CD14-positive monocyte (primary cell): ENCODE results near the gene PDE4D. TPM values are rescaled to one million over a fixed set of nuclear protein-coding genes. Genes with fewer than 3 reads are reported as not detected.

Experiments used
- DNase-seq, 3 donors: peaks; one replicate each; pipeline ENCODE4 v3.0.0-alpha.2; 2011 to 2022
- H2AFZ ChIP-seq: 2 replicates; pipeline ENCODE4 v1.6.0; 2012; ENCODE audit warnings: mild to moderate bottlenecking, low read depth, low read length, inconsistent platforms; ENCODE audit not compliant: insufficient read depth, poor library complexity, severe bottlenecking
- H3K27ac ChIP-seq, 2 donors: 1 replicate in 1 of 2; 2 replicates in 1 of 2; pipeline ENCODE4 v1.5.1; 2012 to 2013; ENCODE audit warnings: low read length in 2 of 2, control low read depth in 1 of 2, inconsistent platforms in 1 of 2, low read depth in 1 of 2, mild to moderate bottlenecking in 1 of 2
- H3K27me3 ChIP-seq, 2 donors: one replicate each; pipeline versions ENCODE4 v1.6.0 to v1.6.1; 2011 to 2013; ENCODE audit warnings: low read length in 2 of 2; ENCODE audit not compliant: control insufficient read depth in 2 of 2, insufficient read depth in 2 of 2
- H3K36me3 ChIP-seq, 2 donors: replicated peaks in 1 of 2; 1 replicate in 1 of 2; 2 replicates in 1 of 2; pipeline versions ENCODE4 v1.5.1 to v1.6.1; 2012 to 2013; ENCODE audit warnings: low read length in 2 of 2, control low read depth in 1 of 2, inconsistent platforms in 1 of 2, mild to moderate bottlenecking in 1 of 2; ENCODE audit not compliant: insufficient read depth in 2 of 2, control insufficient read depth in 1 of 2
- H3K4me1 ChIP-seq, 2 donors: 1 replicate in 1 of 2; 2 replicates in 1 of 2; pipeline versions ENCODE4 v1.5.1 to v1.6.1; 2012 to 2013; ENCODE audit warnings: low read length in 2 of 2, control low read depth in 1 of 2, inconsistent platforms in 1 of 2, mild to moderate bottlenecking in 1 of 2, moderate library complexity in 1 of 2; ENCODE audit not compliant: insufficient read depth in 2 of 2, control insufficient read depth in 1 of 2
- H3K4me2 ChIP-seq: replicated peaks from 2 replicates; pipeline ENCODE3; 2012; ENCODE audit warnings: low read length, moderate library complexity, mild to moderate bottlenecking; ENCODE audit not compliant: poor library complexity, severe bottlenecking; ENCODE audit errors: extremely low read depth
- H3K4me3 ChIP-seq, 3 experiments: fragments of 200-600 bp in 1 of 3; sonication (generic) in 1 of 3; replicated peaks in 1 of 3; 1 replicate in 2 of 3; 2 replicates in 1 of 3; pipeline ENCODE4 v1.5.1; 2011 to 2013; ENCODE audit warnings: low read length in 3 of 3, mild to moderate bottlenecking in 3 of 3, control low read depth in 2 of 3, low read depth in 2 of 3, inconsistent platforms in 1 of 3, moderate library complexity in 1 of 3
- H3K79me2 ChIP-seq: 2 replicates; pipeline ENCODE4 v1.6.0; 2012; ENCODE audit warnings: mild to moderate bottlenecking, control low read depth, inconsistent platforms, low read length, moderate library complexity; ENCODE audit not compliant: insufficient read depth
- H3K9ac ChIP-seq: 2 replicates; pipeline ENCODE4 v1.6.0; 2017; ENCODE audit warnings: low read length, mild to moderate bottlenecking; ENCODE audit not compliant: insufficient read depth, poor library complexity, severe bottlenecking
- H3K9me3 ChIP-seq, 2 donors: replicated peaks in 1 of 2; 1 replicate in 1 of 2; 2 replicates in 1 of 2; pipeline versions ENCODE4 v1.5.1 to v1.6.1; 2012 to 2013; ENCODE audit warnings: low read length in 2 of 2, control low read depth in 1 of 2; ENCODE audit not compliant: control insufficient read depth in 1 of 2, insufficient read depth in 1 of 2
- H4K20me1 ChIP-seq: 2 replicates; pipeline ENCODE4 v1.6.0; 2012; ENCODE audit warnings: mild to moderate bottlenecking, low read length, control low read depth, moderate library complexity; ENCODE audit not compliant: insufficient read depth
- H3K27ac Mint-ChIP-seq, 7 donors: one replicate each; pipeline ENCODE4 v1.8.0; 2020; ENCODE audit warnings: mild to moderate bottlenecking in 7 of 7, mixed read lengths in 7 of 7, moderate library complexity in 6 of 7, inconsistent platforms in 2 of 7
- H3K27me3 Mint-ChIP-seq, 3 donors: one replicate each; pipeline ENCODE4 v1.8.0; 2021 to 2022; ENCODE audit warnings: low read depth in 3 of 3, mild to moderate bottlenecking in 3 of 3, mixed read lengths in 3 of 3, moderate library complexity in 3 of 3, inconsistent platforms in 1 of 3
- H3K36me3 Mint-ChIP-seq, 2 donors: one replicate each; pipeline ENCODE4 v1.8.0; 2020; ENCODE audit warnings: mixed read lengths in 2 of 2, inconsistent platforms in 1 of 2, mild to moderate bottlenecking in 1 of 2
- H3K4me1 Mint-ChIP-seq: one replicate; pipeline ENCODE4 v1.8.0; 2020; ENCODE audit warnings: mild to moderate bottlenecking, mixed read lengths
- H3K4me3 Mint-ChIP-seq, 2 donors: one replicate each; pipeline ENCODE4 v1.8.0; 2020; ENCODE audit warnings: mild to moderate bottlenecking in 2 of 2, mixed read lengths in 2 of 2, moderate library complexity in 1 of 2
- H3K9me3 Mint-ChIP-seq, 7 donors: one replicate each; pipeline ENCODE4 v1.8.0; 2020 to 2022; ENCODE audit warnings: mixed read lengths in 7 of 7, mild to moderate bottlenecking in 6 of 7, moderate library complexity in 6 of 7, inconsistent platforms in 2 of 7
- WGBS: methylation state at CpG from one replicate; pipeline ENCODE4 v1.1.5; 2013; ENCODE audit warnings: missing lambda C conversion rate; ENCODE audit not compliant: insufficient coverage; 5-methylcytosine and 5-hydroxymethylcytosine counted together
- intact Hi-C, 2 donors: fragments of 100-400 bp; cut with micrococcal nuclease; formaldehyde crosslinking; loops; one replicate each; pipeline versions ENCODE4 v1.15.0 to v1.15.1; 2023
- polyA plus RNA-seq, 3 donors: library from polyadenylated mRNA; depleted of rRNA in 1 of 3; unstranded in 2 of 3; stranded (reverse) in 1 of 3; fragments of 300-500 nt in 2 of 3; fragments of >200 nt in 1 of 3; fragmentation: Illumina TruSeq in 2 of 3; gene quantifications; 1 replicate in 2 of 3; 2 replicates in 1 of 3; pipeline ENCODE4 v1.2.3, GENCODE V29; 2012 to 2021
- TF ChIP-seq, protein P1 (sequence below): fragments of 200-600 bp; IDR thresholded peaks from one replicate; pipeline ENCODE4 v1.8.0; 2022; ENCODE audit warnings: antibody characterized with exemption, mild to moderate bottlenecking

The PDE4D gene
- polyA plus RNA-seq, 3 donors, result 1.9 to 3.4 (median 2.8) TPM

DNA sequence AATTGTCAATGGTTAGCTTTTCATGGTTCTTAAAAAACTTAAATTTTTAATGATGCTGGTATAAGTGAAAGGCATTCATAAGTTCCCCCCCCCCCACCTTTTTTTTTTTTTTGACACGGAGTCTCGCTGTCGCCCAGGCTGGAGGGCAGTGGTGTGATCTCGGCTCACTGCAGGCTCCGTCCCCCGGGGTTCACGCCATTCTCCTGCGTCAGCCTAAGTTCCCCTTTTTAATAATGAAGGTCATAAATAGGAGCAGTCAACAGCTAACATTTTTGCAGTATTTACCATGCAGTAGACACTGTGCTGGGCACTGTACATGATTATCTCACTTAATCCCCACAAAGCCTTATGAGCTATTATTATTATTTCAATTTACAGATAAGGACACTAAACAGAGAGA, 556.3 kb downstream of the PDE4D start:
- Histone ChIP-seq H3K4me2 (peak overlapping the region; percentile 18), H3K4me1 (no peaks in the 10 kb centered on the region), H3K79me2 (no peaks in the 10 kb centered on the region), H2AFZ (no peak overlapping the region), H3K36me3 (no peaks in the 10 kb centered on the region), H3K27ac (no peak overlapping the region), H3K4me3 (no peak overlapping the region), H3K9me3 (no peaks in the 10 kb centered on the region), H3K9ac (no peak overlapping the region), H4K20me1 (no peaks in the 10 kb centered on the region), H3K27me3 (no peaks in the 10 kb centered on the region)
- DNase-seq, result peak in 2 of 3 donors; percentile 6 to 12
- TF ChIP-seq, protein P1, sequence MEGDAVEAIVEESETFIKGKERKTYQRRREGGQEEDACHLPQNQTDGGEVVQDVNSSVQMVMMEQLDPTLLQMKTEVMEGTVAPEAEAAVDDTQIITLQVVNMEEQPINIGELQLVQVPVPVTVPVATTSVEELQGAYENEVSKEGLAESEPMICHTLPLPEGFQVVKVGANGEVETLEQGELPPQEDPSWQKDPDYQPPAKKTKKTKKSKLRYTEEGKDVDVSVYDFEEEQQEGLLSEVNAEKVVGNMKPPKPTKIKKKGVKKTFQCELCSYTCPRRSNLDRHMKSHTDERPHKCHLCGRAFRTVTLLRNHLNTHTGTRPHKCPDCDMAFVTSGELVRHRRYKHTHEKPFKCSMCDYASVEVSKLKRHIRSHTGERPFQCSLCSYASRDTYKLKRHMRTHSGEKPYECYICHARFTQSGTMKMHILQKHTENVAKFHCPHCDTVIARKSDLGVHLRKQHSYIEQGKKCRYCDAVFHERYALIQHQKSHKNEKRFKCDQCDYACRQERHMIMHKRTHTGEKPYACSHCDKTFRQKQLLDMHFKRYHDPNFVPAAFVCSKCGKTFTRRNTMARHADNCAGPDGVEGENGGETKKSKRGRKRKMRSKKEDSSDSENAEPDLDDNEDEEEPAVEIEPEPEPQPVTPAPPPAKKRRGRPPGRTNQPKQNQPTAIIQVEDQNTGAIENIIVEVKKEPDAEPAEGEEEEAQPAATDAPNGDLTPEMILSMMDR, result no peak
- peak overlapping the region; percentile 71 to 75 for H3K4me3 Mint-ChIP-seq
- H3K27ac Mint-ChIP-seq, result peak overlapping the region in 1 of 7 donors; percentile 41
- H3K4me1 Mint-ChIP-seq, result peaks cover 17% of the 10 kb centered on the region
- no CpG with 5 or more reads among the region's 8 CpGs for WGBS
- H3K36me3 Mint-ChIP-seq, result no peaks in the 10 kb centered on the region
- no peaks in the 10 kb centered on the region for H3K27me3 Mint-ChIP-seq
- intact Hi-C loops, result no loop called here
- H3K9me3 Mint-ChIP-seq, result no peaks in the 10 kb centered on the region

DNA sequence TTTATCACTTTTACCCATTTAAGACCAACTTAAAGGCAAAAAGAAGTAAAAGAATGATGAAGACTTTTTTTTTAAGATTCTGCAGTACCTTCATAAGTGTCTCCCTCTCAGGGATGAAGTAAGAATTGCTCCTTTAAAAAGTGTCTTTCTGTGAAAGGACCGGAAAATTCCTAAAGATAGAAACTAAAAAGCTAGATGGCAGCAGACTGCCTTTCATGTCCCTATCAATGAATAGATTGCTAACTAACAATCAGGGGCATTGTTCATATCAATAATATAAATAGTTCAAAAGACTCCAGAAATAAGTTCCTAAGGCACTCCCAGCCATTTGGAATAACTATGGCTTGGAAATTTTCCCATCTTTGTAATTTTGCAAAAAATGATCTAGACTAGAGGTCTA, 558.0 kb downstream of the PDE4D start:
- Histone ChIP-seq H2AFZ (no peak overlapping the region), H3K4me2 (no peak overlapping the region), H3K9ac (no peak overlapping the region), H3K4me3 (no peak overlapping the region), H4K20me1 (no peaks in the 10 kb centered on the region), H3K79me2 (no peaks in the 10 kb centered on the region), H3K4me1 (no peaks in the 10 kb centered on the region), H3K27ac (no peak overlapping the region), H3K27me3 (no peaks in the 10 kb centered on the region), H3K9me3 (no peaks in the 10 kb centered on the region), H3K36me3 (no peaks in the 10 kb centered on the region)
- Mint-ChIP-seq H3K36me3 (no peaks in the 10 kb centered on the region), H3K27me3 (no peaks in the 10 kb centered on the region), H3K4me1 (peaks cover 17% of the 10 kb centered on the region), H3K27ac (no peak overlapping the region), H3K4me3 (no peak overlapping the region), H3K9me3 (no peaks in the 10 kb centered on the region)
- intact Hi-C loops, result no loop called here
- TF ChIP-seq, protein P1, result no peak
- DNase-seq, result no peak
- WGBS, result no CpG with 5 or more reads among the region's 1 CpG
